Measurements from ENCODE around the gene DOHH.
A peak's percentile ranks its signal among the peaks of the same experiment; 100 is the strongest.
"Not testable (repeated sequence)": the region's sequence is repeated elsewhere in the genome, so short reads cannot be mapped to it uniquely, and the experiment has no call there.

Gene DOHH

DNA sequence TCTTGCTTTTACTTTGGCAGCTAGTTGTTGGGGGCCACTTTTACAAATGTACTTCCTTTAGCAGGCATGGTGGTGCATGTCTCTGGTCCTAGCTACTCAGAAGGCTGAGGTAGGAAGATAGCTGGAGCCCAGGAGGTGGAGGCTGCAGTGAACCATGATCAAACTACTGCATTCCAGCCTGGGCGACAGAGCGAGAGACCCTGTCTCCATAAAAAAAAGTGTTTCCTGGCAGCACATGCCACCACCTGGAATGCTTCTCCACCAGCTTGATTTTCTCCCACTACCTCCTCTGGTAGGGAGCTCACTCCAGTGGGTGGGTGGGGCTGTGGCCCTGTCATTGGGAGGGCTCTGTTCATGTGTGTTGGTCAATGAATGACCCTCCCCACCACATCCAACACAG lies 18.2 kb upstream of the DOHH start:
- DNase-seq, result no peak

DNA sequence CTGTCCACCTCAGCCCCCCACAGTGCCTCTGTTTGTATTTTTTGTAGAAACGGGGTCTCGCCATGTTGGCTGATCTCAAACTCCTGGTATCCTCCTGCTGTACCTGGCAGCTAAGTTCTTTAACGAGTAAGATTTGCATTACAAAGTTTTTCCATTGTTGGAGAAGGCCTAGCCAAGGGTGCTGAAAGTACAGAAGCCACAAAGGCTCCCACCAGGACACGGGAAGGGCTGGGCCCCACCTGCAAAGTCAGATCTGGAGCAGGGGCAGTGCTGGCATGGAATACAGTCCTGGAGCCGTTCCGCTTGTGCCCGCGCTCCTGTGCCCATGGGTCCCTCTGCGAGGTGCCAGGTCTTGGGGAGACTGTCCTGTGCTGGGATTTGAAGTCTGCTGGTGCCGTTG lies 17.8 kb upstream of the DOHH start:
- no peak for DNase-seq

DNA sequence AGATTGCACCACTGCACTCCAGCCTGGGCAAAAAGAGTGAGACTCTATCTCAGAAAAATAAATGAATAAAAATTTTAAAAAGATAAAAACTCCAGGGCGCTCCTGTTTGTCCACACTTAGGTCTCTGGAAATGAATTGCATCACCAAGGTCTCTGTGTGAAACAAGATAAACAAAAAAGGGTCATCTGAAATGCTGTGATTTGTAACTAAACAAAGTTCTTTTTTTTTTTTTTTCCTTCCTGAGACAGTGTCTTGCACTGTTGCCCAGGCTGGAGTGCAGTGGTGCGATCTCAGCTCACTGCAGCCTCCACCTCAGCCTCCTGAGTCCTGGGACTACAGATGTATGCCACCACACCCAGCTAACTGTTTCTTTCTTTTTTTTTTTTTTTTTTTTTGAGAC lies 17.2 kb upstream of the DOHH start:
- DNase-seq, result no peak

DNA sequence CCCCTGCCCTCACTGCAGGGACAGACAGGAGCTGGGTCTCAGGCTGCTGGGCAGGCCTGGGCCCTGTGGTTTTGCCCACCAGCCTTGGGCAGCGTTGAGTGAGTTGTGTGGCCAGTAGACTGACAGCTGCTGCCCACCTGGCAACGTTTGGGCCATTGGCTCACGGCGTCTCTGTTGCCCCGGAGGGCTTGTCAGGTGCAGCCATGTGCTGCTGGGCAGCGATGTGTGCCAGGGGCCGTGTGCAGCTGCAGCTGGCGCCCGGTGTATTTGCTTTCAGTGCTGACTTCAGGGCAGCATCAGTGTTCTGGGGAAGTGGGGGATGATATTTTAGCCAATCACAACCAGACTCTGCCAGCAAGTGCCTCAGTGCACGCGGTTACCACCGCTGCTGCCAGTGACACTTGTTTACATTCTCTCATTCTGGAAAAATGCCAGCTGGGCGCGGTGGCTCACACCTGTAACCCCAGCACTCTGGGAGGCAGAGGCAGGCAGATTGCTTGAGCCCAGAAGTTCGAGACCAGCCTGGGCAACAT lies 16.3 kb upstream of the DOHH start:
- DNase-seq, result peak in 3 of 5 experiments; percentile 25 to 87 (median 62)

DNA sequence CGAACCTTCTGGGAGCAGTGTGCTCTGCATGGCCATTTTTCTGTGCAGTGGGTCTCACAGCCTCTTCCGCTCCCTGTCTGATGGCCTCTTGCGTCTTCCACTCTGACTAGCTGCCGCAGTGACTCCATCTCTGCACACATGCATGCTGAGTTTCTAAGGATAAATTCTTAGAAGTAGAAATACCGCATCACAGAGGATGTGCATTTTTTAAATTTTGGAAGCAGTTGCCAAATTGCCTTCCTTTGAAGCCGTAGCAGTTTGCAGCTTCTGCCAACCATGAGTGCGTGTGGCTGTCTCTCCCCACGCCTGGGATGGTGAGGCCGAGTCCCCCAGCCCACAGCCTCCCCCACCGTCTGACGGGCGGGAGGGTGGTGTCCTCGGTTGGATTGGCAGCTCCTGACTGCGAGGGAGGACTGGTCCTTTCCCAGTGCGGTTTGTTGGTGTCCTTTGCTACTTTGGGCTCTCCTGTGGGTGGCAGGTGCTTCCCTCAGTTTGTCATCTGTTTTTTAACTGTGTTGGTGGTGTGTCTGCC lies 15.5 kb upstream of the DOHH start:
- DNase-seq, result no peak

DNA sequence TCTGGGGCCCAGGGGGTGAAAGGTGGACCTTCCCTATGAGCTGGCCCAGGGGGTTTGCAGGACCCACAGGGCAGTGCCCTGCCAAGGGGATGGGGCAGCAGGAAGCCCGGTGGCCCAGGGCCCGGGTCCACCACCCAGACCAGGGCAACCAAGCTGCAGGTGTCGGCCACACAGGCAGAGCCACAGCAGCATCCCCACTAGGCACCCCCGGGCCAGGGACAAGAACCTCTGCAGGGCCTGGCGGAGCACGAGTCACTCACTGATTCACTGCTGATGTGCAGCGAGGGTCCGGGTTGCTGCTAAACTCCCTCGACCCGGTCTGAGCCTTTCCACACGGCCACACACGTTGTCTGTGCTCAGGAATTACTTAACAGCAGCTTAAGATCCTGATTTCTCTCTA lies 14.5 kb upstream of the DOHH start:
- no peak for DNase-seq

DNA sequence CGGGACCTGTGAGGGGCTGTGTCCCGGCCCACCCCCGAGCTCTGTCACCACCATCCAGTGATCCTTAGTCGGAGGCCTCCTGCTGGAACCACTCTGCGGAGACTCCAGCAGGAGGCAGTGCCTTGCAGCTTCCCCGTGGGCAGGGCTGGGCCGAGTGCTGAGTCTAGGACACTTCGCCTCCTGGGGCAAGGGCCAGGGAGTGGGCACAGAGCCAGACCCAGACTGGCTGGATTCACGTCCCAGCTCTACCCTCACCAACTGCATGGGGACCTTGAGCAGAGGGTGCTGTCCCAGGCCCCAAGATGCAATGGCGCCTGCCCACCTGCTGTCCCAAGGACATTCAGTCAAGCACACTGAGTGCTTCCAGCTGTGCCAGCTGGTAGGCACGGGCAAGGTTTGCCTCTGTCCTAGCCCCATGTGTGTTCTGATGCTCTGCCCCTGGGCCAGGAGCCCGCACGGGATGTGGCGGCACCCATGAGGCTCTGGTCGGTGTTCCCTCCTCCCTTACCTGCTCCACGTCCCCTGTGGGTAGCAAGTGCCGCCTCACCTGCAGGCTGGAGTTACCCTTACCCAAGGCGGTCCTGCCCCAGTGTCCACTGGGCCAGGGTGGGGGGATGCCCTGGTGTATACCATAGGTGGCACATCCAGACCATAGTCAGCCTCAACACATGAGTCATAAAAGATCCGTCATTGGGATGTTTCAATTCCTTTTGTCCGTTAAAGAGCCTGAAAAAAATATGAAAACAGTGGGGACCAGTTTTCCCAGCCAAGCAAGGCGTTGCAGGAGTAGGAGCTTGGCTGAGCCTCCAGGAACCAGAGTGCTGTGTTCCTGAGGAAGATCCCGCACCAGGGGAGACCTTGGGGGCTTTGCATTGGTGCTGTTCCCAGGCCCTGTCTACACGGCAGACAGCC lies 13.0 kb upstream of the DOHH start:
- no peak for DNase-seq

DNA sequence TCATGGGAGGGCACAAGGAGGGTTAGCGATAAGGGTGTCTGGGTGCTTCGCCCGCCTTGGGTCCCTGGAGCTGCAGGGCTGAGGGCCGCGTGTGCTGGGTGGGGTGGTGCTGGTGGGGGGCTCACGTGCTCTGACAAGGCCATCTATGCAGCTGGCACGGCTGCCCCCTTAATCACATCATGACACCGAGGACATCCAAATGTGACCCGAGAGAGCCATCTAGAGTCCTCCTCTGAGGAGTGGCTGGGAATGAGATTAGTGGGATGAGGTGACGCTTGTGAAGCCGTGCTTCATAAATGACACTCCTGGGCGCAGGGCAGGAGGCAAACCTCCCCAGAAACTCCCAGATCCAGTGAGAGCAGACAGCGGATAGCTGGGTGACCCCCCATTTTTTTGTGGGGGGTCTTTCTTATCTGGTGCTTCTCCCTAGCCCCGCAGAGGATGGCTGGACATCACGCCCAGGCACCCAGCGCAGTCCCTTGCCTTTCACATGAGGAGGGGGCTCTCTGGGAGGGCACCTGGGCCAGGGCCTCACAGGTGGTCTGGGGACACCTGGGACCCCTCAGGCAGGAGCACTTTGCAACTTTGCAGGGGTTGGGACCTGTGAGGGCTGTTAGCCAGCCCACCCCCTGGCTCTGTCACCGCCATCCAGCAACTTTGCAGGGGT lies 12.2 kb upstream of the DOHH start:
- DNase-seq, result no peak

DNA sequence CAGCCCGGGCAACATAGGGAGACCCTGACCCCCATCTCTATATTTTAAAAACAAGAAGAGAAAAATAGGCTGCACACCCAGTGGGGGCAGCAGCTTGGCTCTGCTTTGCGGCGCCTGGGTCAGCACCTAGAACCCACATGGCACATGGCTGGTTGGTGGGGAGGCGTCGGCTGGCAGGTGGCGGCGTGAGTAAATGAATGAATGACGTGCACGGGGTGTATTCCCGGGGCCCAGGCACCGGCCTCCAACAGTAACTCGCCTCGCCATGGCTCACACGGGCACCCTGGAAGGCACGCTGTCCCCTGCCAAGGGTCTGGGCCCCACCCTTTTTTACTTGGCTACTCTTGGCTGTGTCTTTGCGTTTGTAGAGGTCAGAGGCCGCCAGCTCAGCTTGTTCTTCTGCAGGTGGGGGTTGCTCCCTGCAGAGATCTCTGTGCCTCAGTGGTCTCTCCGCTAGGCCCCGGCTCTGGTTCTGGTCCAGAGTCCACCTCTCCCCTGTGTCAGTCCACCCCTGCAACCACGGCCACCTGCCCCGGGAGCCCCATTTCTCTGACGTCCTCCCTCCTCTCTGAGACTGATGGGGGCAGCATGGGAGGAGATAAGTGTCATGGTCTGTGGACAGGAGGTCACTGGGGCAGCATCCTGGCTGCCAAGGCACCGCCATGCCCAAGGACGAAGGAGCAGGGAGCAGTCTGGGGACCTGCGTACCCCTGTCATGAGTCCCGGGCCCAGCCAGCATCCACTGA lies 11.2 kb upstream of the DOHH start:
- no peak for DNase-seq

DNA sequence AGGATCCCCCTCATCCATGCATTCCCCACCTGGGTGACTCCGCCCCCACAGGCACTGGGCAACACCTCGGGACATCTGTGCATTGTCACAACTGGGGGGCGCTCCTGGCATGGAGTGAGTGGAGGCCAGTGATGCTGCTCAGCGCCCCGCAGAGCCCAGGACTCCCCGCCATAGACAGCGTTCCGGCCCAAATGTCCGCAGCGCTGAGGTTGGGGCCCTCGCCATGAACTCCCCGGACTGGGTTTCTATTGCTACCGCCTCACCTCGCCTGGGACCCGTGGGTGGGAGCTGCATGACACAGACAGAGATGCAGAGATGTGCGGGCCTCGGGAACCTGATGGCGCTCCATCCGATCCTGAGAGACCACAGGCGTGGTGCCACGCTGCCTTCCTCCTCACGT lies 10.3 kb upstream of the DOHH start:
- no peak for DNase-seq

DNA sequence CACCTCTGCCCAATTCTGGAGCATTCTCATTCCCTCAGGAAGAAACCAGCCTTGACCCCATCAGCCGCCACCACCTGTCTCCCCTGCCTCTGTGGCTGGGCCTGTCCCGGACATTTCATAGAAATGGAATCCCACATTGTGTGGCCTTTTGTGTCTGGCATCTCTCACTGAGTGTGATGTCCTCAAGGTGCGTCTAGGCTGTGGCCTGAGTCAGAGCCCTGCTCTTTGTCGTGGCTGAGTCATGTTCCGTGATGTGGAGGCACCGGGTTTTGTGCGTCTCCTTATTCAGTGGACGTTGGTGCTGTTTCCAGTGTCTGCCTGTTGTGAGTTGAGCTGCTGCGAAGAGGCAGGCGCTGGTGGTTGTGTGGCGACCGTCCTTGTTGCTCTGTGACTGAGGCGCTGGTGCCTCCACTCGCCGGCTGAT lies 9.1 kb upstream of the DOHH start:
- no peak for DNase-seq

DNA sequence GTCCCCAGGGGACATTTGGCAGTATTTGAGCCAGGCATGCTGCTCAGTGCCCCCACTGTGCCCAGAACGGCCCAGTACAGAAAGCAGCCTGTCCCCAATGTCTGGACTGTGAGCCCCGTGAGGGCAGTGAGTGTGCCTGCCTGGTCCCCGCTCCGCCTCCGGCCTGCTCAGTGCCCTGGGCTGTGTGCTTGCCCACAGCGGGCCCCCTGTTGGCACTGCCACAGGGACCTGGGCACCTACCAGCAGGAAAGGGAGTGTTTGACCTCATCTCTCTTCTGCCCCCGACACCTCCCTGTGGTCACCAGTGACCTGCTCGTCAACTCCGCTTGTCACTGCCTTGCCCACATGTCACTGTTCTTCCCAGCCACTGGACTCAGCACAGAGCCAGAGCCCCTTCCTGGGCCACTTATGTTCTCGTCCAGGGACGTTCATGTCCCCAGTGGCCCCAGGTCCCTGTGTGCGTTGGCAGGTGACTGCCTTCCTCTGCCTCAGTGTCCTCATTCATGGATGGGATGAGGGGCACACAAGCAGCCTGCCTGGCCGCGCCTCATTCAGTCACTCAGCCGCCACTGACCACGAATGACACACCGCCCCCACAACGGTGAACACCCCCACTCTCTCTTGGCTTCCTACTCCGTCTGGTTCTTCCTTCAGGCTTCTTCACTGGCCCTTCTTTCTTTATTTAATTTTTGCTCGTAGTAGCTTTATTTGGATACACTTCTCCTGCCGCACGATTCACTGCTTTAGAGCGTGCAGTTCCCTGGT lies 8.5 kb upstream of the DOHH start:
- no peak for DNase-seq

DNA sequence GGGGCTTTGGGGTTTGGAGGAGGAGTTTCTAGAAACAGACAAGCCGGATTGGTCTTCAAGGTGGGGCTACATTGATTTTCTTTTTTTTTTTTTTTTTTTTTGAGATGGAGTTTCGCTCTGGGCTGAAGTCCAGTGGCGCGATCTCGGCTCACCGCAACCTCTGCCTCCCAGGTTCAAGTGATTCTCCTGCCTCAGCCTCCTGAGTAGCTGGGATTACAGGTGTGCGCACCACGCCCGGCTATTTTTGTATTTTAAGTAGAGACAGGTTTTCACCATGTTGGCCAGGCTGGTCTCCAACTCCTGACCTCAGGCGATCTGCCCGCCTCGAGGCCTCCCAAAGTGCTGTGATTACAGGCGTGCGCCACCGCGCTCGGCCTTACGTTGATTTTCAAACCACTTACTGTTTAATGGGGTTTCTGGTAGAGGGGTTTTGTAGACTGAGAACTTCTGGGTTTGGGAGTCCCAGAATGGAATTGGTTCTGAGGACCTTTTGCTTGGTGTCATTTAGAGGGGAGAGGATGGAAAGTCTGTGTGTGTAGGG lies 7.7 kb upstream of the DOHH start:
- DNase-seq, result not testable (repeated sequence)

DNA sequence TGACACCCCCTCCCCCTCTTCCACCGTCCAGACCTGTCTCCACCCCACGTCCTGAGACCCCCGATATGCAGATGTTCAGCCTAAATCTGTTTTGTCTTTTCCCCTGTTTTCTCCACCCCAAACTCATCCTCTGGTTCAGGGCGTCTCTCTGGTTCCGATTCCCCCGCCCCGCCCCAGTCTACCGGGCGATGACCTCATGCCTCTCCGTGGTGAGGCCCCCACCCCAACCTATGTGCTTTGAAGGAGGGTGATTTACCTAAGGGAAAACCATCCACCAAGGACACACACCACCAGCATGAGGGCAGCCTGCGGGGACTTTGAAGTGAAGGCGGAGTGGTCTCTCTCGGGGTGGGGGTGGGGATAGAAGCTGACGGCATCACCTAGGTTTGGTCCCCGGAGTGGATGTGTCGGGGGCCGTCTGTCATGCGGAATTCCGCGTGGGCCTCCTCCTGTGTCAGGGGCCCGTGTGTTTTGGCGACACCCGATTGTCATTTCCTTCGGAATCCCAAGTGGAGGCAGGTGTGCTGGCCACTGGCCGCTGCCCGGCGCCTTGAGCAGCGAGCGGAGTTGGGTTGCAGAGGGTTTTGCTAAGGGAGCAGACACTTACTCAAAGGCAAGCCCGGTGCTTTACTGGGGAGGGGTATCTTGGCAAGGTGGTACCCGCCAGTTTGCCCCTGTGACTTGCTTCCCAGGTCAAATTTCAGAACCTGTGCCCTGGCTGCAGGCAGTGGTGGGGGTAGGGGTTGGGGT lies 7.1 kb upstream of the DOHH start:
- peak in 4 of 5 experiments; percentile 12 to 33 (median 20) for DNase-seq

DNA sequence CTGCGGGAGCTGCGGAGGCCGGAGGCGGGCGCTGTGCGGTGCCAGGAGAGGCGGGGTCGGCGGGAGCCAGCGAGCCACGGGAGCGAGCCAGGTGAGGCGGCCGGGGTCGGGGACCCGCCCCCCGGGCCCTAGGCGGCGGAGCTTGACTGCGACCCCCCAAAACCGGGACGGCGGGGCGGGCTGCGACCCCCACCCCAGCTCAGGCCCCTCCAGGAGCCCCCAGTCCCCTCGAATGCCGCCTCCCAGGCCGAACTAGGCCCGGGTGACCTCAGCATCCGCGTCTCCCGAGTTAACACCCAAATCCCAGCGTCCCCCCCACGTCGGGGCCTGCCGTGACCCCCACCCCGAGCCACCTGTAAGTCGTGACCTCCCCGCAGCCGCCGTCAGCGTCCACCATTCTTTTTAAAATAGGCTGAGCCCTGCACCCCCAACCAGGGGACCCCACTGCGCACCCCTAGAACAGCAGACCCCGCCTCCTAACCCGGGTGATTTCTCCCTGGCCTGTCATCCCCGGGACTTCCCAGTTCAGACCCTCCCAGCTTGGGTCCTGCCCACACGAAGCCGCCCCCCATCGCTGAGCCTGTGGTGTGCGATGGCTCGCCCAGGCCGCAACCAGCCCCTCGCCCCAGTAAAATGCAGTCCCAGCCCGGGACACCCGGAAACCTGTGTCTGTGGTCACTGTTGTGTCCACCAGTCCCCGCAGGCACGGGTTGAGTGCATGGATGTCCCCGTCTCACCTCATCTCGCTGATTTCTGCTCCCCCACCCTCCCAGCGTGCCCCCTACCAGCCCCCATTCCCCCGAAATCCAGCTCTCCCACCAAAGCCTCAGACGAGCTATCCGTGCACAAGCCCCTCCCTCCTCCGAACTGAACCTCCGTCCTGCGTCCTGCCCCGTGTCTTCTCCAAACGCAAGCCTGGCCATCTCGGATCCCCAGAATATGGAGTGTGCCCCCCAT lies 6.2 kb upstream of the DOHH start:
- DNase-seq, result peak in 3 of 5 experiments; percentile 24 to 43 (median 36)

DNA sequence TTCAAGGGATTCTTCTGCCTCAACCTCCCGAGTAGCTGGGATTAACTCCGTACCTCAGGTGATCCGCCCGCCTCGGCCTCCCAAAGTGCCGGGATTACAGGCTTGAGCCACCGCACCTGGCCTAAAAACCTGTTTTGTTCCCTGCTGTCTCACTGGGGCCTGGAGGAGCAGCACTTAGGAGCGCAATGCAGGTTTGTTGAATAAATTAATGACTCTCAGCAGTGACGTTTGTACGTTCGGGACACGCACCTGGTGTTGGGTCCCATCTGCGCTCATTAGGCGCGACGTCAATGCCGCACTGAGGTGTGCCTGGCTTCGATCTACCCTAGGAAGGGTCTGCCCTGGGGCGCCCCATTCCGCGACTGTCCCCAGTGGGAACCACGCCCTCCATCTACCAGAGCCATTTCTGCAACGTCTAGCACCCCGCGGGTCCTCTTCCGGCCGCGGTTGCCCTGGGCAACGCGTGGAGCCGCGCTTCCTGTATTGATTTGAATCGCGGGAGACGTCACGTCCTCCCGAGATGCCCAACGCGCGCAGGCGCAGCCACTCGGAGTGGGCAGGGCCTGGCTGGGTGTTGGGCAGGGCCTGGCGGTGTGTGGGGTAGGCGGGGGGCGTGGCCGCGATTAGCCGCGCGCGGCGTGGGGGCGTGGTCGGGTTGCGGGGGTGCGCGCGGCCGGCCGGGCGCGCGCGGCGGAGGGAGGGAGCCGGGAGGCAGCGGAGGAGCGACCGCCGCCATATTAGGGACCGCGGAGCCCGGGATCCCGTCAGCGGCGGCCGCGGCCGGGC lies 5.3 kb upstream of the DOHH start, which contains the start of gene FZR1:
Gene FZR1, plus strand, starts transcription at position 714 of the 786 bp plus-strand sequence. CDS start 16,679 bp downstream, outside the sequence.
- DNase-seq, result peak; percentile 99 to 100 (median 99)

DNA sequence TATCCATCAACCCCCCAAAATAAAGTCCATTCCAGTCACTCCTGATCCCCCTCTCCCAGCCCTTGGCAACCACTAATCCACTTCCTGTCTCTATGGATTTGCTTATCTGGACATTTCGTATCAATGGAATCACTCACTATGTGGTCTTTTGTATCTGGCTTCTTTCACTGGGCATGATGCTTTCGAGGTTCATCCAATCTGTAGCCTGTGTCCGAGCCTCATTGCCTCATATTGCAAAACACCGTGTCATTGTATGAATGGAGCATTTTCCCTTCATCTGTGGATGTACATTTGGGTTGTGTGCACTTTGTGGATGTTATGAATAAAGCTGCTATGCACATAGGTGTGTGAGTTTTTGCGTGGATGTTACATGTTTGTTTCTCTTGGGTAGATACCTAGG lies 4.3 kb upstream of the DOHH start:
- DNase-seq, result no peak

DNA sequence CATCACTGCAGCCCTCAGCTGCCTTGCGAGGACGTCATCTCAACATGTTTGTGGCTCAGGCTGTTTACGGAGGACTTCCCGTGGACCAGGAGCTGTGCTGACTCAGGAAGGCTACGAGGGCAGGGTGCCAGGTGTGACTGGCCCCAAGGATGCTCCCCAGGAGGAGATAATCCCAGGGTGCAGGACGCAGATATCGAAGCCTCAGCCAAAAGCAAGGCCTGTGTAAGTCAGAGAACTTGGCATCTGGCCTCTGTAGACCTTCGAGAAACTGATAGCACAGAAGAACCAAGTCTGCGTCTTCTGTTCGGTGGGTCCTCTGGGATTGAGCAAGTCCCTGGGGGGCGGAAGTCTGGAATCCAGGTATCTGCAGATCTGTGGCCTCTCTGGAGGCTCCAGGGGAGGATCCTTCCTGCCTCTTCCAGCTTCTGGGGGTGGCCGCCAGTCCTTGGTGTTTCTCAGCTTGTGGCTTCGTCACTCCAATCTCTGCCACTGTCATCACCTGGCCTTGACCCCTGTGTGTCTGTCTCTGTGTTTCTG lies 2.6 kb upstream of the DOHH start:
- DNase-seq, result no peak
